ENCODE results near the gene KCNG4.

DNA sequence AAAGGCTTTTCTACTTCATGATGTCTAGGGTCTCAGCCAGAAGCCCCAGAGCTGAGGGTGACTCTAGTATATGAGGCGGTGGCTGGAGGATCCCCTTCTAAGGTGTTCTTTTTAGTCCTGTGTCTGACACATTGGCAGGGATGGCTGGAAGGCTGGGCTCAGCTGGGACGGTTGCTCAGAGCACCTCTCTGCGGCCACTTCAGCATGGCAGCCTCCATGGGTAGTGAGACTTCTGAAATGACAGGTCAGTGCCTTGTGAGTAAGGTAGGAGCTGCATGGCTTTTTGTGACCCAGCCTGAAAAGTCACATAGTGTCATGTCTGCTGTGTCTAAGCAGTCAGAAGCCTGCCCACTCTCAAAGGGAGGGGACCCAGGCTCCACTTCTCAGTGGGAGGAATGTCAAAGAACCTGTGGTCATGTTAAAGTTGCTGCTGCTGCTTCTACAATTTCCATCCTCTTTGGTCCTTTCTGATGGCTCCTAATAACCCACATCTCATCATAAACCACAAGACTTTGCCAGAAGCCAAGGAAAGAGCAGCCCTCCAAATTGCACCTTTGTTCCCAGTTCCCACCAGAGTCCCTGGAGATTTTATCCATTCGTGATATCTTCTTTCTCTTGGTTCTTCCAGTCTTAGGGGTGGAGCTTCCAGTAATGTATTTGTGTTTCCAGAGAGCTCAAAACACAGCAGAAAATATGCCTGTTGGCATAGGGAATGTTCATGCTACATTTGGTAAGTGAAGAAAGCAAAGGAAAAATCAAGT lies 15.4 kb upstream of the KCNG4 start:
- TF ChIP-seq ZZZ3 (IDR thresholded peaks at IDR 0.05; ENCODE audit: control insufficient read depth, insufficient read length, low read depth) (no peak), RAD21 (IDR thresholded peaks at IDR 0.05; ENCODE audit: insufficient read depth, low read depth, low read length) (no peak), SIX5 (IDR thresholded peaks at IDR 0.05; ENCODE audit: low read depth, low read length, severe bottlenecking) (no peak), NR2C2 (IDR thresholded peaks at IDR 0.05; ENCODE audit: borderline replicate concordance, control insufficient read depth, insufficient read length, low read depth) (no peak), POLR2A (IDR thresholded peaks at IDR 0.05; ENCODE audit: low read depth, low read length) (no peak), CEBPB (IDR thresholded peaks at IDR 0.05; ENCODE audit: borderline replicate concordance in 1 of 2, low read depth in 2 of 2, low read length in 2 of 2) (no peak), POLR2AphosphoS5 (IDR thresholded peaks at IDR 0.05; ENCODE audit: low read length) (no peak), GATAD2B (conservative IDR thresholded peaks at IDR 0.05; ENCODE audit: low read depth) (no peak), KDM1A (IDR thresholded peaks at IDR 0.05; ENCODE audit: borderline replicate concordance) (no peak), NRF1 (conservative IDR thresholded peaks at IDR 0.05; ENCODE audit: low read depth, low read length) (no peak)
- TF ChIP-seq, protein P1, sequence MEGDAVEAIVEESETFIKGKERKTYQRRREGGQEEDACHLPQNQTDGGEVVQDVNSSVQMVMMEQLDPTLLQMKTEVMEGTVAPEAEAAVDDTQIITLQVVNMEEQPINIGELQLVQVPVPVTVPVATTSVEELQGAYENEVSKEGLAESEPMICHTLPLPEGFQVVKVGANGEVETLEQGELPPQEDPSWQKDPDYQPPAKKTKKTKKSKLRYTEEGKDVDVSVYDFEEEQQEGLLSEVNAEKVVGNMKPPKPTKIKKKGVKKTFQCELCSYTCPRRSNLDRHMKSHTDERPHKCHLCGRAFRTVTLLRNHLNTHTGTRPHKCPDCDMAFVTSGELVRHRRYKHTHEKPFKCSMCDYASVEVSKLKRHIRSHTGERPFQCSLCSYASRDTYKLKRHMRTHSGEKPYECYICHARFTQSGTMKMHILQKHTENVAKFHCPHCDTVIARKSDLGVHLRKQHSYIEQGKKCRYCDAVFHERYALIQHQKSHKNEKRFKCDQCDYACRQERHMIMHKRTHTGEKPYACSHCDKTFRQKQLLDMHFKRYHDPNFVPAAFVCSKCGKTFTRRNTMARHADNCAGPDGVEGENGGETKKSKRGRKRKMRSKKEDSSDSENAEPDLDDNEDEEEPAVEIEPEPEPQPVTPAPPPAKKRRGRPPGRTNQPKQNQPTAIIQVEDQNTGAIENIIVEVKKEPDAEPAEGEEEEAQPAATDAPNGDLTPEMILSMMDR (IDR thresholded peaks at IDR 0.05 in 2 of 3, conservative IDR thresholded peaks at IDR 0.05 in 1 of 3; ENCODE audit: control insufficient read depth in 2 of 3, extremely low read depth in 1 of 3, insufficient read depth in 1 of 3, low read depth in 3 of 3, low read length in 3 of 3) = no peak
- TF ChIP-seq, protein P2, sequence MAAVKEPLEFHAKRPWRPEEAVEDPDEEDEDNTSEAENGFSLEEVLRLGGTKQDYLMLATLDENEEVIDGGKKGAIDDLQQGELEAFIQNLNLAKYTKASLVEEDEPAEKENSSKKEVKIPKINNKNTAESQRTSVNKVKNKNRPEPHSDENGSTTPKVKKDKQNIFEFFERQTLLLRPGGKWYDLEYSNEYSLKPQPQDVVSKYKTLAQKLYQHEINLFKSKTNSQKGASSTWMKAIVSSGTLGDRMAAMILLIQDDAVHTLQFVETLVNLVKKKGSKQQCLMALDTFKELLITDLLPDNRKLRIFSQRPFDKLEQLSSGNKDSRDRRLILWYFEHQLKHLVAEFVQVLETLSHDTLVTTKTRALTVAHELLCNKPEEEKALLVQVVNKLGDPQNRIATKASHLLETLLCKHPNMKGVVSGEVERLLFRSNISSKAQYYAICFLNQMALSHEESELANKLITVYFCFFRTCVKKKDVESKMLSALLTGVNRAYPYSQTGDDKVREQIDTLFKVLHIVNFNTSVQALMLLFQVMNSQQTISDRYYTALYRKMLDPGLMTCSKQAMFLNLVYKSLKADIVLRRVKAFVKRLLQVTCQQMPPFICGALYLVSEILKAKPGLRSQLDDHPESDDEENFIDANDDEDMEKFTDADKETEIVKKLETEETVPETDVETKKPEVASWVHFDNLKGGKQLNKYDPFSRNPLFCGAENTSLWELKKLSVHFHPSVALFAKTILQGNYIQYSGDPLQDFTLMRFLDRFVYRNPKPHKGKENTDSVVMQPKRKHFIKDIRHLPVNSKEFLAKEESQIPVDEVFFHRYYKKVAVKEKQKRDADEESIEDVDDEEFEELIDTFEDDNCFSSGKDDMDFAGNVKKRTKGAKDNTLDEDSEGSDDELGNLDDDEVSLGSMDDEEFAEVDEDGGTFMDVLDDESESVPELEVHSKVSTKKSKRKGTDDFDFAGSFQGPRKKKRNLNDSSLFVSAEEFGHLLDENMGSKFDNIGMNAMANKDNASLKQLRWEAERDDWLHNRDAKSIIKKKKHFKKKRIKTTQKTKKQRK (IDR thresholded peaks at IDR 0.05; ENCODE audit: low read depth, low read length) = no peak
- TF ChIP-seq, protein P3, sequence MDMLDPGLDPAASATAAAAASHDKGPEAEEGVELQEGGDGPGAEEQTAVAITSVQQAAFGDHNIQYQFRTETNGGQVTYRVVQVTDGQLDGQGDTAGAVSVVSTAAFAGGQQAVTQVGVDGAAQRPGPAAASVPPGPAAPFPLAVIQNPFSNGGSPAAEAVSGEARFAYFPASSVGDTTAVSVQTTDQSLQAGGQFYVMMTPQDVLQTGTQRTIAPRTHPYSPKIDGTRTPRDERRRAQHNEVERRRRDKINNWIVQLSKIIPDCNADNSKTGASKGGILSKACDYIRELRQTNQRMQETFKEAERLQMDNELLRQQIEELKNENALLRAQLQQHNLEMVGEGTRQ (IDR thresholded peaks at IDR 0.05; ENCODE audit: borderline replicate concordance, low read depth, low read length) = no peak
- TF ChIP-seq, protein P4, sequence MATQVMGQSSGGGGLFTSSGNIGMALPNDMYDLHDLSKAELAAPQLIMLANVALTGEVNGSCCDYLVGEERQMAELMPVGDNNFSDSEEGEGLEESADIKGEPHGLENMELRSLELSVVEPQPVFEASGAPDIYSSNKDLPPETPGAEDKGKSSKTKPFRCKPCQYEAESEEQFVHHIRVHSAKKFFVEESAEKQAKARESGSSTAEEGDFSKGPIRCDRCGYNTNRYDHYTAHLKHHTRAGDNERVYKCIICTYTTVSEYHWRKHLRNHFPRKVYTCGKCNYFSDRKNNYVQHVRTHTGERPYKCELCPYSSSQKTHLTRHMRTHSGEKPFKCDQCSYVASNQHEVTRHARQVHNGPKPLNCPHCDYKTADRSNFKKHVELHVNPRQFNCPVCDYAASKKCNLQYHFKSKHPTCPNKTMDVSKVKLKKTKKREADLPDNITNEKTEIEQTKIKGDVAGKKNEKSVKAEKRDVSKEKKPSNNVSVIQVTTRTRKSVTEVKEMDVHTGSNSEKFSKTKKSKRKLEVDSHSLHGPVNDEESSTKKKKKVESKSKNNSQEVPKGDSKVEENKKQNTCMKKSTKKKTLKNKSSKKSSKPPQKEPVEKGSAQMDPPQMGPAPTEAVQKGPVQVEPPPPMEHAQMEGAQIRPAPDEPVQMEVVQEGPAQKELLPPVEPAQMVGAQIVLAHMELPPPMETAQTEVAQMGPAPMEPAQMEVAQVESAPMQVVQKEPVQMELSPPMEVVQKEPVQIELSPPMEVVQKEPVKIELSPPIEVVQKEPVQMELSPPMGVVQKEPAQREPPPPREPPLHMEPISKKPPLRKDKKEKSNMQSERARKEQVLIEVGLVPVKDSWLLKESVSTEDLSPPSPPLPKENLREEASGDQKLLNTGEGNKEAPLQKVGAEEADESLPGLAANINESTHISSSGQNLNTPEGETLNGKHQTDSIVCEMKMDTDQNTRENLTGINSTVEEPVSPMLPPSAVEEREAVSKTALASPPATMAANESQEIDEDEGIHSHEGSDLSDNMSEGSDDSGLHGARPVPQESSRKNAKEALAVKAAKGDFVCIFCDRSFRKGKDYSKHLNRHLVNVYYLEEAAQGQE (IDR thresholded peaks at IDR 0.05; ENCODE audit: low read depth, low read length) = no peak

All from GM12878 (cell line).